GM20431 (cell line): ENCODE measurements around the gene ADAM12.
"Not testable (repeated sequence)": the region's sequence is repeated elsewhere in the genome, so short reads cannot be mapped to it uniquely, and the experiment has no call there.

Experiments
- in situ Hi-C: fragments of 300-500 bp; cut with MseI, MboI; formaldehyde crosslinking; loops from one replicate; pipeline ENCODE4 v1.15.0; 2020; ENCODE audit warnings: low sequenced_read_pairs; ENCODE audit not compliant: unreplicated experiment

Gene ADAM12

GRCh38 chr10:126405239-126405775 lies 17.0 kb upstream of the ADAM12 start:
- in situ Hi-C loops: no loop called here

- in situ Hi-C loops: no loop called here
These were observed 14.7 kb upstream of the ADAM12 start for GRCh38 chr10:126402721-126403695.

GRCh38 chr10:126400641-126401040 lies 12.4 kb upstream of the ADAM12 start:
- in situ Hi-C loops: no loop called here

GRCh38 chr10:126398924-126399323 lies 10.6 kb upstream of the ADAM12 start:
- in situ Hi-C loops: no loop called here

GRCh38 chr10:126398383-126398743 lies 10.1 kb upstream of the ADAM12 start:
- in situ Hi-C loops: no loop called here

- in situ Hi-C loops: no loop called here
These were observed 9.5 kb upstream of the ADAM12 start for GRCh38 chr10:126397640-126398382.

GRCh38 chr10:126397156-126397555 lies 8.9 kb upstream of the ADAM12 start:
- in situ Hi-C loops: no loop called here

- in situ Hi-C loops: no loop called here
These were observed 6.7 kb upstream of the ADAM12 start for GRCh38 chr10:126394948-126395347.

GRCh38 chr10:126393076-126393475 lies 4.8 kb upstream of the ADAM12 start:
- in situ Hi-C loops: no loop called here

GRCh38 chr10:126392469-126392868 lies 4.2 kb upstream of the ADAM12 start:
- in situ Hi-C loops: no loop called here

- in situ Hi-C loops: no loop called here
These were observed 3.8 kb upstream of the ADAM12 start for GRCh38 chr10:126392068-126392467.

GRCh38 chr10:126391192-126391885 lies 3.1 kb upstream of the ADAM12 start:
- in situ Hi-C loops: no loop called here

- in situ Hi-C loops: no loop called here
These were observed 2.0 kb upstream of the ADAM12 start for GRCh38 chr10:126390324-126390723.

- in situ Hi-C loops: no loop called here
These were observed 996 bp downstream of the ADAM12 start for GRCh38 chr10:126387041-126387921.

- in situ Hi-C loops: no loop called here
These were observed 3.9 kb downstream of the ADAM12 start for GRCh38 chr10:126384269-126384873.

- in situ Hi-C loops: no loop called here
These were observed 7.8 kb downstream of the ADAM12 start for GRCh38 chr10:126380352-126381076.

- in situ Hi-C loops: not testable (repeated sequence)
These were observed 9.1 kb downstream of the ADAM12 start for GRCh38 chr10:126379166-126379565.

- in situ Hi-C loops: no loop called here
These were observed 11.3 kb downstream of the ADAM12 start for GRCh38 chr10:126376956-126377355.
